Prostate gland (tissue), 2 donors: ENCODE measurements around the gene CTTN.

Experiments
- CTCF ChIP-seq, 4 experiments: fragments of 200-600 bp in 2 of 4; fragments of 450-650 bp in 2 of 4; sonication (generic) in 2 of 4; IDR thresholded peaks; 1 replicate in 3 of 4; 2 replicates in 1 of 4; pipeline ENCODE4 v1.5.1; 2016 to 2019; ENCODE audit warnings: antibody characterized with exemption in 4 of 4, mild to moderate bottlenecking in 2 of 4, moderate library complexity in 2 of 4
- POLR2A ChIP-seq: fragments of 450-650 bp; IDR thresholded peaks from one replicate; pipeline ENCODE4 v1.6.1; 2016; ENCODE audit warnings: antibody characterized with exemption, mild to moderate bottlenecking
- POLR2AphosphoS5 ChIP-seq: sonication (generic); formaldehyde crosslinking; IDR thresholded peaks from one replicate; pipeline ENCODE4 v1.6.1; 2017; ENCODE audit warnings: antibody characterized with exemption

- TF ChIP-seq POLR2AphosphoS5 = no peak
- no peak for TF ChIP-seq CTCF (IDR thresholded peaks at IDR 0.05)
- TF ChIP-seq POLR2A = no peak
Measured at GRCh38 chr11:70376621-70377020, 21.7 kb upstream of the CTTN start.
